Stimulated activated CD4-positive, alpha-beta T cell treated with anti-CD3 and anti-CD28 coated beads, Interleukin-4, amount 100 ng/mL, for 4 hours (primary cell): ENCODE measurements around the gene ALDH1L1.
A peak's percentile ranks its signal among the peaks of the same experiment; 100 is the strongest.
"Not testable (repeated sequence)": the region's sequence is repeated elsewhere in the genome, so short reads cannot be mapped to it uniquely, and the experiment has no call there.

Experiments used
- DNase-seq, 2 experiments: peaks; one replicate each; pipeline ENCODE4 v3.0.0-alpha.2; 2020

Gene ALDH1L1

DNA sequence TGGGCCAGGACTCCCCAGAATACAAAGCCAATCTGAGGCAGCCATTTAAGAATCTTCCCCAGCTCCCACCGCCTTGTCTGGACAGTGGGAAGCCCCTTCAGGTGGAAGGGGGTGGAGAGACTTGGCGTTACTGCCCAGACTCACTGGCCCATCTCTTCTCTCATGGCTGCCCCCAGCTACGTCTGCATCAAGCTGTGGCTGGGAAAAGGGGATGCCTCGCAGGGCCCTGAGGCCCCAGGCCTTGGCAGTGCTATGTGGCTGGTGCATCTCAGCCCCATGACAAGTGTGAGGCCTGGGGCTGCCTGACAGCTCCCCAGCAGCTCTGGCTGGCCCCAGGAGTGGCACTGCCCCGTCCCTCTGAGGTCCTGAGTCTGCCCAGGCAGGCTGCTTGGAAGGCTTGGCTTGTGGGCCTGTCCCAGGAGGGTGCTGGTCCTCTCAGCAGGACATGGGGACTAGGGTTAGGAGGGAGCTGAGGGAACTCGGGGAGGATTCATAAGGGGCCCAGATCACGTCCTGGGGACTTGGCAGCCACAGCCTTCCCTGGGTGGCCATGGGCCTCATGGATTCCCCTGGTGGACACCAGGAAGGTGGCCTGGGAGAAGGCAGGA, 76.3 kb downstream of the ALDH1L1 start:
- DNase-seq, result no peak

GRCh38 chr3:126103121-126104027, 77.0 kb downstream of the ALDH1L1 start:
- DNase-seq, result no peak

- DNase-seq, result no peak
Measured at GRCh38 chr3:126102530-126102951, 77.8 kb downstream of the ALDH1L1 start.

DNA sequence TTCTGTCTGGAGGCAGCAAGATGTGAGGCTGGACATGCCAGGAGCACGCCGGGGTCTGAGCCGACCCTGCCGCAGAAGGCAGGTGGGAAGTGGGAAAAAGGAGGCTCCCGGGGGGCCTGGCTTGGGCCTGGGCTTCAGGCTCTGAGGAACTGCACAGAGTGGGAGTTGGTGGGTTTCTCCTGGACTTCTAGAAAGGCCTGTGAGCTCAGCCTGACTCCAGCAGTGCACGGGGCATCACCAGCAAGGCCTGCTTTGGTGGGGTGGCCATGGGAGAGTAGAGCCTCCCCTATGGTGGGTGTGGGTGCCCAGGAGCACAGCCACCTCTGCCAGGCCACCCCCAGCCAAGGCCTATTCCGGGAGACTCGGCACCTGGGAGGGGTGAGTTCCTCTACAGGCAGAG, 78.4 kb downstream of the ALDH1L1 start:
- no peak for DNase-seq

GRCh38 chr3:126101521-126101982, 78.8 kb downstream of the ALDH1L1 start:
- no peak for DNase-seq

DNA sequence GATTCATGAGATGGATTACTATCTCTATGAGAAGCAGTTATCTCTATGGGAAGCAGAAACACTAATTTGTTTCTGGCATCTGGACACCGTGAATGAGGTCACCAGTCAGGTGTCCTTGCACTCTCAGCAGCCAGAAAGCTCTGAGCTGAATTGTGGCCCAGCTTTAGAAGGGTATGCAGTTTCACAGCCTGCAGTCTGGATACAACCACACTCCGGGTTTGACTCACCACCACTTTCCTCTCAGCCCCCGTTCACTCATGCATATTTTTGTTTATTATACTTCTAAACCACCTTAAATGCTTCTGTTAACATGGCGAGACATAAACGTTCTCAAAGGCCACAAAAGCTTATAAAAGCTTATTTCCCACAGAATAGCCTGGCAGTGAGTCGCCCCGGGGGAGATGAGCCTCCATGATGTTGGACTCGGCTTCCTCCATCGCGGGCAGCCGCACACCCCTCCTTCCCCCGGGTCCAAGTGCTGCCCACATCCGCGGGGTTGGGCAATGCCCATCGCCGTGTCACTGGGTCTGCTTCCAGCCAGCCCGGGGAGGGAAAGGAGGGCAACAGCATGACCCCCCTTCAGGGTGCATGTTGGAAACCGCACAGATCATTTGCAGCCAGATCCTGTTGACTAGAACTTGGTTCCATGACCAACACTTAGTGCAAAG, 79.6 kb downstream of the ALDH1L1 start:
- no peak for DNase-seq

DNA sequence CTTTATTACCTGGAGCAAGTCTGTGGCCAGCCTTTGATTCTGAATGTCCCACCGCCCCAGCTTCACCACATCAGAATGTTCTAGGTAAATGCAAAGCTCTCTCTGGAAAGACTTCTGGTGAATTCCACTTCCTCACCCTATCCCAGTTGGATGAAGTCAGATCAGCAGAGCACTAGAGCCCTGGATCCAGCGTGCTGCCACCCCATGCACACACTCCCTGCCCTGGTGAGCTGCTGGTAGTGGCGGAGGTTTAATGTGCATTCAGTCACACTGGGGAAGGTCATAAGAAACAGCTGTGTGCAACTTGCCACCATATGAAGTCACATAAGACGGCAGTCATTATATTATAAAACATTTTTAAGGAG, 80.1 kb downstream of the ALDH1L1 start:
- no peak for DNase-seq

DNA sequence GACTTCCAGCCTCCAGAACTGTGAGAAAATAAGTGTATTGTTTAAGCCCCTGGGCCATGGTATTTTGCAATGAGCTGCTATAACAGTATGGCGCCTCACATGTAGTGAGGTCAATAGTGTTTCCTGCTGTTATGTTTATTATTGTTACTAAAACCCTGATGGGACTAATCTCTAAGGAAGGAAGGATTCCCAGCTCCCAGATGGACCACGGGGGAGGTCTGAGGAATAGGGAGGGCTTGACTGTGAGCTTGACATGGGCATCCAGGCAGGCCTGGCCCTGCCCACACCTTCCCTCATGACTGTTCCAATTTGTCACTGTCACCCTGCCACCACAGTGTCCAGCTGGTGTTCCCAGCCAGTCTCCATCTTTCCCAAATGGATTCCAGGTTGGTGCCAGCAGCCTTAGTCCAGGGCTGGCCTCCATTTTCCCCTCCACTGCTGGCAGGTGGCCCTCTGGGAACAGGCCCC, 82.0 kb downstream of the ALDH1L1 start:
- no peak for DNase-seq

GRCh38 chr3:126097801-126098200, 82.6 kb downstream of the ALDH1L1 start:
- DNase-seq, result no peak

DNA sequence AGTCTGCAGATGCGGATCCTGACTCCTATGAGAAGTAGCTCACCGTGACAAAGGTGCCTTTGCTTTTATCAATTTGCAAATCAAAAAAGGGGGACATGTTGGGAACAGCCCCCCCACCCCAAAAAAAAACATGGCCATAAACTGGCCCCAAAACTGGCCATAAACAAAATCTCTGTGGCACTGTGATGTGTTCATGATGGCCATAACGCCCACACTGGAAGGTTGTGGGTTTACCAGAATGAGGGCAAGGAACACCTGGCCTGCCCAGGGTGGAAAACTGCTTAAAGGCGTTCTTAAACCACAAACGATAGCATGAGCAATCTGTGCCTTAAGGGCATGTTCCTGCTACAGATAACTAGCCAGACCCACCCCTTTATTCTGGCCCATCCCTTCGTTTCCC, 84.1 kb downstream of the ALDH1L1 start:
- DNase-seq, result not testable (repeated sequence)

- DNase-seq, result not testable (repeated sequence)
Measured at GRCh38 chr3:126092128-126092527, 88.3 kb downstream of the ALDH1L1 start.

DNA sequence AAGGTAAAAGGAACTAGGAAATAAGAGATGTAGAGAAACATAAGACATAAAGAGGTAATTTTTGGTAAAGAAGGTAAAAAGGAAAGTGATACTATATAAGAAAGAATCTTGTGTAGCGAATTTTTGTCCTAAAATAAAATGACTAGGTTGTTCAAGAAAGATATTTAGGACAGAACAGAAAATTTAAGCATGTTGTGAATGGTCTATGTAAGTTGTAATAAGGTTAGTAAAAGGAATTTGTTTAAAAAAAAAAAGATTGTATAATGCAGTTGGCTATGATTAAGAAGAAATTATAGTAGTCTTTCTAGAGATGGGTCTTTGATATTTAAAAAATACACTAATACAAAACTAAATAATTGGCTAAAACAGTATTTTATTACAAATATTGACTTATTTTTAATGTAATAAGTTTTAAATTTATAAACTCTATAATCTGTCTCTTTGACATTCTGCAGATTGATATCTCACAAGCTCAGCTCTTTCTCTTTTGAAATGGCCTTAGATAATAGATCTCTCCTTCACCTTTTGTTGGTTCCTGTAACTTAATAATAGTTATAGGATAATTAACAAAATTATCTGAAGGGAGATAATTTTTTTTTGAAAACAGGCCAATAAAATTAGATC, 92.7 kb downstream of the ALDH1L1 start:
- DNase-seq, result no peak

DNA sequence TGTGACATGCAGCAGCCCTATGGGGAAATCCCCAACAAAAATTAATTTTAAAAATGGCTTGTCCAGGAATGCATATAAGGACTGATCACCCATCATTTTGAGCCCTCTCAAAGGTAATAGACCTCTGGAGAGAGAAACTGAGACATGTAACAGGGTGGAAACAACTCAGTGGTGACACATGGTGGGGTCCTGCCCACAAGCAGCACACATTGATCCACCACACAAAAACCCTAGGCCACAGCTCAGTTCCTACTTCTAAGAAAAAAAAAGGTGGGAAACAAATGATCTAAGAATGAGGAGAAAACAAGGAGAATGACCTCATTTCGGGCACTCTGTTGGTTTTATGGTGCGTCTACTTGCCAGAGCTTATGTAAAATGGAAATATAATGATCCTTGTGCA, 94.5 kb downstream of the ALDH1L1 start:
- DNase-seq, result no peak

DNA sequence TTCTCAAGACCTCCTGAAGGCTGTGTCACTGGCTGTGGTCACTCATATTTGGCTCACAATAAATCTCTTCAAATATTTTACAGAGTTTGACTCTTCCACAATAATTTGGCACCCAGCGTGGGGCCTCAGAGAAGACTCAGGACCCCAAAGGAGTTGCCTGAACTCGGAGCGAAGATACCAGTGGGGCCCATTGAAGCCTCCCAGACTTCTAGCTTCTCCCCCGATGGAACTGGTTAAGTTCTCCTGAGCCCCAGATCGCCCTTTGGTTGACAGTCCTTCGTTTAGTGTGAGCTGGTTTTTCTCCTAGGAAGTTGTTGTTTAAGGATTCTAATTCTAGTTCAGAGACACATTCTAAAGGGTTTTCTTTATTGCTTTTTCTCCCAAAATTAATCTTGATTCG, 95.1 kb downstream of the ALDH1L1 start:
- DNase-seq, result no peak

- DNase-seq, result no peak
Measured at GRCh38 chr3:126084768-126085180, 95.6 kb downstream of the ALDH1L1 start.

DNA sequence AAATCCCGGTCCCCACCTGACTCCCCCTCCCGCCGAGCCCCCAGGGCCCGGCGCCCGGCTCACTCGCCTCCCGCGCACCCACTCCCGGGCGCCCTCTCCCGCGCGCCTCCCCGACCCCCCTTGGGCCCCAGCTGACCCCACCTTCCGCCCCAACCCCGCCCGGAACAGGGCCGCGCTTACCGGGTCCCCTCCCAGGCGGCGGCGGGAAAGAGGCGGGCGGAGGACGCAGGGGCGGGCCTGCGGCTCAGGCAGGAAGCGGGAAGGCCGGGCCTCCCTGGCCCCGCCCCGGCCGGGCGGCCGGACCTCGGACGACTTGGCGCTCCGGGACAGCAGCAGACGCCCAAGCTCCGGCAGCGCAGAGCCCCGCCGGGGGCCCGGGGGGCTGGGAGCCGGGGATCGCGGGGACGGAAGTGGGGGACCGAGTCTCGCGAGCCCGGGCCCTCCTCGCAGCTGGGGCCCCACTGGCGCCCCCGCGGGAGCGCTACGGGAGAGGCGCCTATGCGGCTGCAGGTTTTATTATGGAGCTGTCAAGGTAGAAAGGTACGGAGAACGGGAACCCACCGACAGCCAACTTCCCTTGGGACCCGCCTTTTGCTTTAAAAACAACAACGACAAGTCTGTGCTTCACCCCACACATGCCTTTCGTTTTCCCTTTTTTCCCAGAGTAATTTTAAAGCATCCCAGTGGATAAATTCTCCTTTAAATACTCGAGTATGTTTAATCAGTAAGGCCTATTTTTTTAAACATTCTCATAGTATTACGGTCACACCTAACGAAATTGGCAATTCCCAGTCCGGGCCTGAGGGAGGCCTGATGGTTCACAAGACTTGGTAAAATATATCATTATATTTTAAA, 96.2 kb downstream of the ALDH1L1 start, which contains the start of gene SLC41A3:
Gene SLC41A3, minus strand, starts transcription at position 212 of the 855 bp plus-strand sequence. CDS start 15,905 bp downstream, outside the sequence.
- DNase-seq, result peak; percentile 82 to 88

GRCh38 chr3:126083511-126083912, 96.9 kb downstream of the ALDH1L1 start:
- DNase-seq, result peak in 1 of 2 experiments; percentile 19

DNA sequence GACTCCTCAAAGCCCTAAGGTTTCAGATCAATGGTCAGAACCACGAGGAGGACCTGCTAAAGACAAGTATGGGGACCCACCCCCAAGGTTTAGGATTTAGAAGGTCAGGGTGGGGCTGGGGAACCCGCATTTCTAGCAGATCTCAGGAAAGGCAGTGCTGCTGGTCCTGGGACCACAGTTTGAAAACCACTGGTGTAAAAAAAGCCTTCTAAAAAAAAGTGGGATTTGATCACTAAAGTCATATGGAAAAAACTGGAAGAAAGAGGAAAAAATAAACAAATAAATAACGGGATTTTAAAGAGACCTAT, 97.3 kb downstream of the ALDH1L1 start:
- DNase-seq, result no peak

- DNase-seq, result no peak
Measured at GRCh38 chr3:126082362-126083137, 97.8 kb downstream of the ALDH1L1 start.

DNA sequence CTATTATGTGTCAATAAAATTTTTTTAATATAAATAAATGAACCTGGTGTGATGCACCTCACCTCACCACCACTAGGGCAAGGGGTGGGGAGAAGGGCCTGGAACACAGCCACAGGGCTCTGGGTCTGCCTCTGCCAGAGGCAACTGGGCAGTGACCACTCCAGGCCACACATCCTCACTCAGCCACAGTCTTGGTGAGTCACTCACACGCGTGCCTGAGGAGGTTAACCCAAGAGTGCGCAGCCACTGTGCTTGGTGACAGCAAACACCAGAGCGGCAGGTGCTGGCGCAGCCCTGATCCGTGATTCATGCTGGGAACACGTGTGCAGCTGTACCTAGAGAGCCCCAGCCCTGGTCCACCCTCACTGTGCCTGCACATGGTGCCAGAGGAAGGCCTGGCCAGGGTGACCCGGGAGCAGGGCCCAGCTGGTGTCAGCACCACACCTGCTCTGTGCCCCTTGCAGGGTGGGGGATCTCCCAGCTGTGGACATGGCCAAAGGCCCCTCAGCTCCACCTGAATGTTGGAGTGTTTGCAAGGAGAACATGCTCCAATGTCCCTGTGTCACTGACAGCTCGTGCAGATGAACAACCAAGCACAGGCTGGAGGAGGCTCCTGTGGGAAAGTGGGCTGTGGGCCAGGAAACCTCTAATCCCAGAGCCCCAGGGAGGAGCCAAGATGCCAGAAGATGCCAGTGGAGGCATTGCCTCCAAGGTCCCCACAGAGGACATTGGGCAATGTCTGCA, 98.6 kb downstream of the ALDH1L1 start:
- DNase-seq, result no peak

- DNase-seq, result no peak
Measured at GRCh38 chr3:126080970-126081369, 99.4 kb downstream of the ALDH1L1 start.
